Activated T-cell treated with anti-CD3 and anti-CD28 coated beads for 48 hours (primary cell): ENCODE results near the gene AMPD3.

Experiments
- DNase-seq: peaks from one replicate; pipeline ENCODE4 v3.0.0-alpha.2; 2020; ENCODE audit warnings: low read depth

AMPD3 gene

DNA sequence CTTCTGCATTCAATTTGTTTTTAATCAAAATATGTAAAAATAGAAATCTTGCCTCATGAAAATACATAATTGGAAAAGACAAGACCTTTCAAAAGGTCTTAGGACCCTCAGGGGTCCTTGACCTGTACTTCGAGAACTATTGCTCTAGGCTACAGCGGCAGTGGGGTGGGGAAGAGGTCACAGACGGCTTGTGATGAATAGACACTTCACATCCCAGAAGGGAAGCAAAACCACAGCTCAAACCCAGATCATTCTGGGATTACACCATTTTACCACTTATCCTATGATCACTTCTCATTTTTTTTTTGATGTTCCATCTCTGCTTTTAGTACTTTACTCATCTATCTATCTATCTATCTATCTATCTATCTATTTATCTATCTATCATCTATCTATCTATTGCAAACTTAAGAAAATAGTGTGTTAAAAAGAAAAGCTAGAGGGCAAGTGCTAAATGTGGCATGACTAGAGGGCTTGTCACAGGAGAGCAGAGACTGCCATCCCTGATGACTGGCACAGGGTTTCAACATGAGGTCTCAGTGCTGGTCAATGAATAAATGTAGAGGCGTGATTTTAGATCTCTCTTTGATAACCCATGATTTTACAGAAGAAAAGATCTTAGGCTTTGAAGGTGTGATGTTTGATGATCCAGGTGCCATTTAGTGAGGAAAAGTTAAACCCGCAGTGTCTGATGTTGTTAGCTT lies 48.9 kb downstream of the AMPD3 start:
- DNase-seq, result no peak

DNA sequence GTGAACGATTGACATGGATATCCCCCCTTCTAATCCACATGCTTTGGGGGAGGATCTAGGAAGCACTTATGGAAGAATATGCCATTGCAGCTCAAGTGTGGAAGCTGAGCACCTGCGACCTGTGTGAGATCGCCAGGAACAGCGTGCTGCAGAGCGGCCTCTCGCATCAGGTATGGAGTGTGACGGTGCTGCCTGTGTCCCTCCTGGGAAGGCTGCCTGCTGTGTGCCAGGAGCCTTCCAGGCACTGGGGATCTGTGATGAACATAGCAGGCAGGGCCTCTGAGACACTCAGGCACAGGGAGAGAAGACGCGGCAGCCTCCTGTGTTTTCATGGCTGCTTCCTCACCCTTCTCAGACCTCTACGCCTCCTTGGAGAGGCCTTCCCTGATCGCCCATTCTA lies 49.4 kb downstream of the AMPD3 start:
- no peak for DNase-seq

DNA sequence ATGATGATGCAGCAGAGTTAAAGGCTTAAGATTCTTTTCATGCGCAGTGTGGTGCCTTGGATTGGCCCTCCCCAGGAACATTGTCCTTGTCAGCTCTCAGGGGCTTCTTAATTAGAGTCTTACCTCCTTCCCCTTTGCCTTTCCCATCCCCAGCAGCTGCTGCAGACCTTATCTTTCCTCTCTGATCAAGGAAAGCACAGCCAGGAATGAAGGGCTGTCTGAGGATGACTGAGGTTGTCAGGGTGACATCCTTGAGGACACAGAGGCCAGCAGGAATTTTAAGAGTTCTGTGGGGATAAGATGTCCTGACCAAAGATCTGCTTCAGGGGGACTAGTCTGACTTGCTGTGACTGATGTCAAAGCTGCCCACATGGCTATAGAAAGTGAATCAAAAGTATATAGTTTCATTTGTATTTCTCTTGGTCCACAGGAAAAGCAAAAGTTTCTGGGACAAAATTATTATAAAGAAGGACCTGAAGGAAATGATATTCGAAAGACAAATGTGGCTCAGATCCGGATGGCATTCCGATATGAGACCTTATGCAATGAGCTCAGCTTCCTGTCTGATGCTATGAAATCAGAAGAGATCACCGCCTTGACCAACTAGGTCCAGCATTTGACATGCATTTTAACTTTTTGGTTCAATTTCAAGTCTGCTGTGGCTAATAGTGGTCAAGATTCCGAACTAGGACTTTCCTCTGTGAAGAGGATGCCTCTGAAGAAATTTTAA lies 50.4 kb downstream of the AMPD3 start:
- no peak for DNase-seq

DNA sequence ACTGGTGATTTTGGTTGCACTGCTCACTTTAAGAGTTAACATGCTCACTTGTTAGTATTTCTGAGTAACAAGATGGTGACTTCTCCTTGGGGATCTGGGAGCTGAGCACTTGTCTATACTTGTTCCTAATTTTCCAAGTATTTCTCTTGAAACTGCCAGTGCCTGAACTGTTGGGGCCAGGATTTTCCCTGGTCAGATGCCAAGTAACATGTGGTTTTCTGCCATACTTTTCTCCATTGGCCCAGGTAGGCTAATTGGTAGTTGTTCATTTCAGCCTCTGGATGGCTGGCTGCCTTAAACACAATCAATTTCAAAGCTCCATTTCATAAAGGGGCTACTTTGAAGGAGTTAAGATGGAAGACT lies 50.9 kb downstream of the AMPD3 start:
- DNase-seq, result no peak

DNA sequence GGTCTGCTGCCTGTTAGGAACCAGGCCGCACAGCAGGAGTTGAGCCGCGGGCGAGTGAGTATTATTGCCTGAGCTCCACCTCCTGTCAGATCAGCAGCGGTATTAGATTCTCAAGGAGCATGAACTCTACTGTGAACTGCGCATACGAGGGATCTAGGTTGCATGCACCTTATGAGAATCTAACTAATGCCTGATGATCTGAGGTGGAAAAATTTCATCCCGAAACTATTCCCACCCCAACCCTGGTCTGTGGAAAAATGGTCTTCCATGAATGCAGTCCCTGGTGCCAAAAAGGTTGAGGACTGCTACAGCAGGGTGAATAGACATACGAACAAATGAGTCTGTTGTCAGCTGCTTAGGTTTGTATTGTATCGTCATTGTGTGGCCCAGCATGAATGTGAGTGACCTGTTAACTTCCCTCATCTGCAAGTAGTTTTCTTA lies 56.1 kb downstream of the AMPD3 start:
- no peak for DNase-seq

DNA sequence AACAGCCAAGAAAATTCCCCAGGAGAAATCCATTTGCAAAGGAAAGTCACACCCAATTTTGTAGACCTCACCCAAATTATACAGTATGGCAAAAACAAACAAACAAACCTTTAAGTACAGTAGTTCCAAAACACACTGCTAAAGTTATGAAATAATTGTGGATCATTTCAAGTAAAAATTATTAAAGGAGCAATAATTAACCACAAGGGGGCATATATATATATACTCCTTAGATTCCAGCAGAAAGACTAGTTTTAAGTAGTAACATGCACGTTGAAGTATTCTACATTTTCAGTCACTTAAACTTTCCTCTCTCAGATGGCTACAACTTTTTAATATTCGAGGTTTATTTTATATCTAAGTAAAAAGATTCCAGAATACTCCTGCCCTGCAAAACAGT lies 59.1 kb downstream of the AMPD3 start:
- DNase-seq, result no peak

DNA sequence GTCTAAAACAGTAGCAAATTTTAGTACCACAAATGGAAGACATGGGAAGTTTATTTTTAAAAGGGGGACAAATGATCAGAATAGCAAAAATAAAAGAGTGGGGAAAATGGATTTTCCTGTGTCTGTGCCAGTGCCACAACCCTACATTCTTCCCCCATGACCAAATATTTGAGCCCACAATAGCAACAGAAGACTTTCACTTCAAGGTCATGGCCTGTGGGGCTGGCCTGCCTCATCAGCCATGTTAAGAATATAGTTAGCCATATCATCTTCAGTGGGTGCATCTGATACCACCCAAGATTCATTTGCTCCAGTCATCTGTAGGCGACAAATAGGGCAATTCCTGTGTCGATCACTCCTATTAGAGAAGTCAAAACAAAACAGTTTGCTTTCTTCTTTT lies 59.6 kb downstream of the AMPD3 start:
- no peak for DNase-seq

DNA sequence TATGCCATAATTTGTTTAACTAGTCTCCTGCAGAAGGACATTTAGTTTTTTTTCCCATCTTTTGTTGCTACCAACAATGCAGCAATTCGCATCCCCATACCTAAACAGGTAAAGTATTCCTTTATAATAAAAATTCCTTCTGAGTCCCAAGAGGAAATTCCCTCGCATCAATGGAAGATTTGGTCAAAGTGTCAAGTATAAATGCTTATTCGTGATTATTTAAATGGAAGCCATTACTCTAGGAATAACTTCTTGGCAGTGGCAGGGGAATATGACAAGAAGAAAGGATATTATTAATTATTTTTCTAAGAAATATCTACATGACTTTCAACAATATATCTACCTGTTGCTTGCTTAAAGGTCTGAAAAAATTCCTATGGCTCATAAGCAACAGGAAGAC lies 60.4 kb downstream of the AMPD3 start:
- no peak for DNase-seq

DNA sequence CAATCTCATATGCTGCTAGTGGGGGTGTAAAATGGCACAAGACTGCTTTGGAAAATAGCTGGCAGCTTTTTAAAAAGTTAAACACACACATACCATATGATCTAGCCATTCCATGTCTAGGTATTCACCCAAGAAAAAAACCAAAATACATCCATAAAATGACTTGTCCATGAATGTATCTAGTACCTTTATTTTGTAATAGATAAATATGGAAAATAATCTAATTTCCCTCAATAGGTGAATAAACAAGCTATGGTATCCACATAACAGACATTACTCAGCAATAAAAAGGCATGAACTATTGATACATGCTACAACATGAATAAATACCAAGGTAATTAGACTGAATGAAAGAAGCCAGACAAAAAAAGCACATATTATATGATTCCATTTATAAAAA lies 63.1 kb downstream of the AMPD3 start:
- DNase-seq, result no peak

DNA sequence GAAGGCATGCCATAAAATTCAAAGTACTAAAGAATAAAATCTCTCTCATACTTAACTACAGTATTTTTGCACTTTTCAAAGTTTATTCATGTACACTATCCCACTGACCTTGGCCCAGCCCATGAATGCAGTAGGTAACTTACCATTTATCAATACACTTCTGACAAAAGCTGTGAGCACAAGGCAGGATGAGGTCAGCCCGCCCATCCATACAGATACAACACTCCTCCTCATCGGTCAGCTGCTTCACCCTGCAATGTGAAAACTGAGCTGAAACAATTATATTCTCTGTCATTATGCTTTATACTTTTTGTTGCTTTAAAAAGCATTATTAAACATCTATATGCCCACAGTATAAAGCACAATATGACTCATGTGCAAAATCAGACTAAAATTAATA lies 63.8 kb downstream of the AMPD3 start:
- no peak for DNase-seq

DNA sequence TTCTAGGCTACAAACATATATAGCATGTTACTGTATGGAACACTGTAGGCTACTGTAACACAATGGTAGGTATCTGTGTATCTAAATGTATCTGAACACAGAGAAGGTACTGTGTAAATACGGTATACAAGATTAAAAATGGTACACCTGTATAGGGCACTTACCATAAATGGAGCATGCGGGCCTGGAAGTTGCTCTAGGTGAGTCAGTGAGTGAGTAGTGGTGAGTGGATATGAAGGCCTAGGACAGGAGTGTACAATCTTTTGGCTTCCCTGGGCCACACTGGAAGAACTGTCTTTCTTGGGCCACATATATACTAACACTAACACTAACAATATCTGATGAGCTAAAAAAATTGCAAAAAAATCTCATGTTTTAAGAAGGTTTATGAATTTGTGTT lies 64.6 kb downstream of the AMPD3 start:
- DNase-seq, result no peak

DNA sequence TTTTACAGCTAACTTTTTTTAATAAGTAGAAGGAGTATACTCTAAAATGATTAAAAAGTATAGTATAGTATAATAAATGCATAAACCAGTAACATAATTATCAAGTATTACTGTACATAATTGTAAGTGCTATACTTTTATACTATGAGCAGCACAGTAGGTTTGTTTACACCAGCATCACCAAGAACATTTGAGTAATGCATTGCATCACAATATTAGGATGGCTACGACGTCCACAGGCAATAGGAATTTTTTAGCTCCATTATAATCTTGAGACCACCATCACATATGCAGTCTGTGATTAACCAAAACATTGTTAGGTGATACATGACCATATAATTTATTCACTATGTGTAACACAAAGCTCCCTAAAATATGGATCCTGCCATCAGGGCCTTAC lies 65.5 kb downstream of the AMPD3 start:
- DNase-seq, result no peak

DNA sequence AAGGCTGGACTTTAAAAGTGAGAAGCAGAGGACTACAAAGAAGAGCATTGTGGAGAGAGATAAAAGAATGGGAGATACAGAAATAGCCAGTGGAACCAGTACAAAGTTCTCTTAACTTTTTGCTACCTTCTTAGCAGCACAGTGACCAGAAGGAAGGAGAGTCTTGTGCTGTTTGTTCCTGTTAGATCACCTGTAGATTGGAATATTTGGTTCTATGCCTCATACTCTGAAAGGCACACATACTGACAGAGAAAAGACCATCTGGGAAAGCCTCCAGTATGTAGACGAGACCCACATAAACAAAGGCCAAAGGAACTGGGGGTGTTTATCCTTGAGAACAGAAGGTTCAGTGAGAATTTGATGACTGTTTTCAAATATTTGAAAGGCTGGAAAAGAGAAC lies 67.2 kb downstream of the AMPD3 start:
- no peak for DNase-seq

DNA sequence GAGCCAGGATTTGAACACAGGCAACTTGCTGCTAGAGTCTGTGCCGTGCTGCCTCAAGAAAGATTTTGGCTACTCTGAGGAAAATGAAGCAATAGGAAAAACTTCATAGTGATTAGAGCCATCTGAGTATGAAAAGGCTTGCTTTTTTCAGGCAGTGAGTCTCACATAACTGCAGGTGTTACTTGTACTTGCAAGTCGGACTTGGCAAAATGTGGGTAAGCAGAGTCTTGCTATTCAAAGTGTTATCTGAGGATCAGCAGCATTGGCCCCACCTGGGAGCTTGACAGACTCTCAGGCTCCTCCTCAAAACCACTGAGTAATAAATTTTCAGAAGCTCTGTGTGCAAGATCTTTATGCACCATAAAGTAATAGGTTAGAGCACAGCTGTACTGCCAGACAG lies 67.9 kb downstream of the AMPD3 start:
- no peak for DNase-seq

DNA sequence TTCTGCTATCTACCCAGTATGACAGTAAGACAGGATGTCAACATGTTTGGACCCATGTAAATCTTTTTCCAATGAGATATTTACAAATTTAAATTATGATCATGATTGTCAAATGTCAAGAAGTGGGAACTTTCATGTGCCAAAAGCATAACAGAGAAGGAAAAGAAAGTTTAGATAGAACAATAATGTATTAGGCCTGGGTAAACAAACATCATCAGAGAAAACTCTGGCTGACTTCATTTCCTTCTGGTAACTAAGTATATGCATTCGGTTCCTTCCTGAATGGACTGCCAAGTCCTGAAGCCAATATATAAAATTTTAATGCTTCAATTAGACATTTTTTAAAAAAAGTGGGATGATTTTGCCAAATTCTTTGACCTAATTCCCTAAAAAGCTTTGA lies 69.4 kb downstream of the AMPD3 start:
- DNase-seq, result no peak

DNA sequence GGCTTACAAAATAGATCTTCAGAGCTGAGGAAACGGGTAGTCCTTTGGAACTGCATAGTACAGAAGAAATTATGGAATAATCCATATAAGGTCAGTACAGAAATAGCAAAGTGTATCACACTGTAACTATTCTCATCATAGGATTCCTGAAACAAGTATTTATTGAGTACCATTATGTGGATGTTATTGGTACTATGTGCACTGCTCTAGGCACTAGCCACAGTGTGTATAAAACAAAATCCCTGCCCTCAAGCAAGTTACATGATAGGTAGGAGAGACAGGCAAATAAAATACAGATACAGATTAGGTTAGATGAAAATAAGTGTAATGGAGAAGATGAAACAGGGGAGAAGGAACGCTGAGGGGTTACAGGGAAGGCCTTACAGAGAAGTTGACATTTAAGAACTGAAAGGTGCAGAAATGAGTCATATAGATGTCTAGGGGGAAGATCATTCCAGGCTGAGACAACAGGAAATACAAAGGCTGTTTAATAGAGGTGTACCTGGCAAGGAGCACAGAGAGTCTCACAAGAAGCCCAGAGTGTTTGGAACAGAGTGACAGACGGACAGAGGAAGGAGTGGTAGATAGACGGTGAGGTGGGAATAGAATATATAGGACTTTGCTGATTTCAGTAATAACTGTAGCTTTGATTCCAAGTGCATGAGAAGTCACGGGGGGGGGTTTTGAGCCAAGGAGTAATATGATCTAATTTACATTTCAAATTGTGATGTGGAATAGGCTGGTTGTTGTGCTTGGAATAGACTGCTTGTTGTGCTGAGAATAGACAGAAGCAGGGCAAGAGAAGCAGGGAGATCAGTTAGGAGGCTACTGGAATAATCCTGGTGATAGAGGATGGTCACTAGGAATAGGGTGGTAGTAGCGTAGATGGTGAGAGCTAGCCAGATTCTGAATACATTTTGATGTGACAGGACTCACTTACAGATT lies 72.2 kb downstream of the AMPD3 start:
- DNase-seq, result no peak

DNA sequence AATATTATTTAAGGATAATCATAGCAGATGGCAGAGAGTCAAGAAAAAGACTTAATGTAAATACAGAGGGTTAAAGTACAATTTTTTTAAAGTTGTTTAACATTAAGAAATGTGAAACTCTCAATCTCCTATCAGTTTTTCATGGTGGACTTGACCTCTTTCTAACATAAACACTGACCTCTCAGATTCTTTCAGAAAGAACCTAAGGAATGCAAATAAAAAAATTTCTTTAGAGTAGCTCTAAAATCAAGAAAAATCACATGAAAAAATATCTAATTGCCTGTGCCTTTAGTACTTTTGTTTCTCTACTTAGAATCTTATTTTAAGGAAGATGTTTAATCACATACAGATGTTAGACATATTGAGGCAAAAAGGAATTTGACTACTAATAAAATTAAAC lies 73.1 kb downstream of the AMPD3 start:
- DNase-seq, result no peak

DNA sequence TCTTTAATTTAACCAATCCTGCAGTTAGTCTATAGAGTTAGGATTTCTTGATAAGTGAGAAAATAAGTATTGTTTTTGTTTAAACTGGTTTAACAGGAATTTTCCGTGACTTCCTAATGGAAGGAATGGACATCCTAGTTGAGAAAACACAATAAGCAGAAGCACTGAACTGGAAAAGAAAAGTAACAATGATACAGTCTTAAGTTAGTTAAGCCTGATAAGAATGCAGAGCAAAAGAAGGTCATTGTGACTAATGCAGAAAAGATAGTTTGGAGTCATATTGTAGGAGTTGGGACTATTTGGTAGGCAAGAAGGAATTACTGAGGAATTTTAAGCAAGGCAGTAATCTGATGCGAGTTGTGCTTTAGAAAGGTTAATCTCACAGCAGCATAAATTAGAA lies 74.2 kb downstream of the AMPD3 start:
- no peak for DNase-seq

DNA sequence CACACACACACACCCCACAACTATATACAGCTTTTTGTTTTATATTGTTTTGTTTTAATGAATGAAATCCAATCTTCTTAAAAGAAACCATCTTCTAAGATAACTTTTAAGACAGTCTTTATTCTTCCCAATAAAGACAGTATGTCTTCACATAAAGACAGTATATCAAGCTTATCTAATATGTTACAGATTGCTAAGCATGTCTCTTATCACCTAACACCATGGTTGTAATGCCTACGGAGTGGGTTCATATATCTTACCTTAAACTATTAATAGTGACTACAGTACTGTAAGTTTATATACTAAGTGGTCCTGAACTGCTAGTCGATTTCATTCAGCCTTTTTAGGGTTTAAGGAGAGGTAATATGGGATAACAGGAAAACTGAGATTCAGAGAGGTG lies 77.5 kb downstream of the AMPD3 start:
- DNase-seq, result no peak

DNA sequence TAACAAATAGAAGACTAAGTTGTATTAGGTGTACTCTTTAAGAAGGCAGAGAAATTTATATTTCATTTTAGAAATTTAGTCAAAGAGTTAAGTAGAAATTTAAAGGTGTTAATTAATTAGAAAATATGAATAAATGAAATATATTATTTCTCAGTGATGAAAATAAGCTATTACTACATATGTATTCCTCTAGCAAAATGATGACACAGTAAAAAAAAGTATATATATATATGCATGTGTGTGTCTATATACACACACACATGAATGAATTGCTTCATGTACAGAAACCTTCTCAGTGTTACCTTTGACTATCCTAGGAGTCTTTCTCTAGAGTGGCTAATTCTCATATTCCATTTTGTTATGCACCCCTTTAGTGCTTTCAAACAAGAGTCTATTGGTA lies 78.3 kb downstream of the AMPD3 start:
- no peak for DNase-seq

DNA sequence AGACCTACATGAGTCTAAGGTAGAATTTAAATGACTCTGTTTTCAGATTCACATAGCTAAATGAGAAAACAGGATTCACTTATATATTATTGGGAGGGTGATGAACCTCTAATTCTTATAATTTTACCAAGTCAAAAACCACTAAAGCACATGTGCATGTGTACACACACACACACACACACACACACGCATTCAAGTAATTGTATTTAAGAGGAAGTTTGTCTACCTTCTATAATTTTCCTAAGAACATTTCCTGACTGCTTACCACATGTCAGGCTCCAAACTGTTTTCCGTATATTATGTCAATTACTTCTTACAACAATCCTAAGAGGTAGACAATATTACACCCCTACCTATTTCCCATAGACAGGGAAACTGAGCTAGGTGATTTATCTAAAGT lies 79.3 kb downstream of the AMPD3 start:
- DNase-seq, result no peak

DNA sequence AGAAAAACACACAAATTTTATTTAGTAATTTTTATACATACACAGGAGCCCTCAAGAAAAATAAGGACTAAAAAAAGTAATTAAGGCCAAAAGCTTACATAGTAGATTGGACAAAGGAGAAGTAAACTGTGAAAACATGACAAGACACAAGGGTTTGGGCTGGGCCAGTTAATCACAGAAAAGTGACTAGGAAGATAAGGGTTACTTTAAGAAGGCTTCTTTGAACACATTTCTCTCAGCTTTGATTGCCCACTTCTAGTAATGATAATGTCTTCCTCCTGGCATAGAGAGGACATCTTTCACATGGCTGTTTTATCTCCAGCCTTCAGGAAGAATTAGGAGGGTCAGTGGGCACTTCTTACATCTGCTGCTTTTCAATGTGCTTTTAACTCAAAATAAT lies 82.5 kb downstream of the AMPD3 start:
- no peak for DNase-seq

DNA sequence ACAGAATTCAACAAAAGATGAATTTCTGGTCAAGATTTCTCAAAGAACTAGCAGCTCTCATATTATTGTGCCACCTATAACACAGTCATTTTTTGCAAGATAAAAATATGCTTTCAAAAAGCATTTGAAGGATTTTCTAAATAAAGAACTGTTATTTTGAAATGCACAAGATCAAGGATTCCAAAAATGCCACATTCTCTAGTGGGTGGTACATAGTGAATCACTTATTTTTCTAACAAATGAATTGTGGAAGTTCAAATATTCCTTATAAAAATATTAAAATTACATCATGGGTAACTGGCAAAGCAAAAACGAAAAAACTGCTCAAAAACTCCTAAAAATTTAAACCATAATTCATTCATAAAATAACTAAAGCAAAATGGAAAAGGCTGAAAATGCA lies 83.9 kb downstream of the AMPD3 start:
- DNase-seq, result no peak
